ENCODE measurements around the gene SLC25A48. TPM values are rescaled to one million over a fixed set of nuclear protein-coding genes. Genes with fewer than 3 reads are reported as not detected.
"Not testable (repeated sequence)": the region's sequence is repeated elsewhere in the genome, so short reads cannot be mapped to it uniquely, and the experiment has no call there.

SLC25A48 gene
- total RNA-seq, 1 donor from 2014 or later, result 0.52 TPM

DNA sequence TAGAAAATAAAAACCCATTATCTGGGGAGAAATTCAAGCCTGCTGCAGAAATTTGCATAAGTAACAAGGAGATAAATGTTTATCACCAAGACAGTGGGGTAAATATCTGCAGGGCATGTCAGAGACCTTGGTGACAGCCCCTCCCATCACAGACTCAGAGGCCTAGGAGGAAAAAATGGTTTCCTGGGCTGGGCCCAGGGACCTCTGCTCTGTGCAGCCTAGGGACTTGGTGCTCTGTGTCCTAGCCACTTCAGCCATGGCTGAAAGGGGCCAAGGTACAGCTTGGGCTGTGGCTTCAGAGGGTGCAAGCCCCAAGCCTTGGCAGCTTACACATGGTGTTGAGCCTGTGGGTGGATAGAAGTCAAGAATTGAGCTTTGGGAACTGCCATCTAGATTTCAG is 3.9 kb downstream of the SLC25A48 start:
- not testable (repeated sequence) for H3K9ac ChIP-seq (ENCODE audit: low read depth in 1 of 3, low read length in 3 of 3); H3K27ac ChIP-seq (ENCODE audit: low read depth, low read length); H3K9me3 ChIP-seq (ENCODE audit: control insufficient read depth in 3 of 3, low read length in 3 of 3); H3K4me3 ChIP-seq (ENCODE audit: low read length in 3 of 3); H3K36me3 ChIP-seq (ENCODE audit: control insufficient read depth in 3 of 3, insufficient read depth in 3 of 3, low read length in 3 of 3)
- peaks cover 6 to 16% (median 15%) of the 10 kb centered on the region in 3 donors for H3K4me1 ChIP-seq (ENCODE audit: control insufficient read depth in 3 of 3, insufficient read depth in 3 of 3, low read length in 3 of 3)
- peaks cover 14 to 24% (median 23%) of the 10 kb centered on the region in 3 donors for H3K27me3 ChIP-seq (ENCODE audit: control insufficient read depth in 3 of 3, insufficient read depth in 3 of 3, low read length in 3 of 3)

DNA sequence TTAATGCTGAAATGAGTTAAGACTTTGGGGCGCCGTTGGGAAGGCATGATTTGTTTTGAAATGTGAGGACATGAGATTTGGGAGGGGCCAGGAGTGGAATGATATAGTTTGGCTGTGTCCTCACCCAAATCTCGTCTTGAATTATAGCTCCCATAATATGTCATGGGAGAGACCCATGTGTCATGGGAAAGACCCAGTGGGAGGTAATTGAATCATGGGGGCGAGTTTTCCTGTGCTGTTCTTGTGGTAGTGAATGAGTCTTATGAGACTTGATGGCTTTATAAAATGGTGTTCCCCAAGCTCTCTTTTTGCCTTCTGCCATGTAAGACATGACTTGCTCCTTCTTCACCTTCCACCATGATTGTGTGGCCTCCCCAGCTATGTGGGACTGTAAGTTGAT is 5.1 kb downstream of the SLC25A48 start:
- no peaks in the 10 kb centered on the region for H3K36me3 ChIP-seq (ENCODE audit: control insufficient read depth in 3 of 3, insufficient read depth in 3 of 3, low read length in 3 of 3)
- H3K4me3 ChIP-seq (ENCODE audit: low read length in 3 of 3), result no peak overlapping the region
- H3K27me3 ChIP-seq (ENCODE audit: control insufficient read depth in 3 of 3, insufficient read depth in 3 of 3, low read length in 3 of 3), result peaks cover 14 to 16% (median 14%) of the 10 kb centered on the region in 3 donors
- no peaks in the 10 kb centered on the region for H3K9me3 ChIP-seq (ENCODE audit: control insufficient read depth in 3 of 3, low read length in 3 of 3)
- no peak overlapping the region for H3K9ac ChIP-seq (ENCODE audit: low read depth in 1 of 3, low read length in 3 of 3)
- H3K27ac ChIP-seq (ENCODE audit: low read depth, low read length), result no peak overlapping the region
- peaks cover 6 to 14% (median 8%) of the 10 kb centered on the region in 3 donors for H3K4me1 ChIP-seq (ENCODE audit: control insufficient read depth in 3 of 3, insufficient read depth in 3 of 3, low read length in 3 of 3)

- no peaks in the 10 kb centered on the region for H3K36me3 ChIP-seq (ENCODE audit: control insufficient read depth in 3 of 3, insufficient read depth in 3 of 3, low read length in 3 of 3)
- H3K9ac ChIP-seq (ENCODE audit: low read depth in 1 of 3, low read length in 3 of 3), result no peak overlapping the region
- peaks cover 0 to 6% (median 0%) of the 10 kb centered on the region in 3 donors for H3K4me1 ChIP-seq (ENCODE audit: control insufficient read depth in 3 of 3, insufficient read depth in 3 of 3, low read length in 3 of 3)
- no peak overlapping the region for H3K4me3 ChIP-seq (ENCODE audit: low read length in 3 of 3)
- no peak overlapping the region for H3K27ac ChIP-seq (ENCODE audit: low read depth, low read length)
- H3K9me3 ChIP-seq (ENCODE audit: control insufficient read depth in 3 of 3, low read length in 3 of 3), result no peaks in the 10 kb centered on the region
- H3K27me3 ChIP-seq (ENCODE audit: control insufficient read depth in 3 of 3, insufficient read depth in 3 of 3, low read length in 3 of 3), result peaks cover 5 to 7% (median 6%) of the 10 kb centered on the region in 3 donors
Measured at GRCh38 chr5:135840959-135841358, 6.5 kb downstream of the SLC25A48 start.

DNA sequence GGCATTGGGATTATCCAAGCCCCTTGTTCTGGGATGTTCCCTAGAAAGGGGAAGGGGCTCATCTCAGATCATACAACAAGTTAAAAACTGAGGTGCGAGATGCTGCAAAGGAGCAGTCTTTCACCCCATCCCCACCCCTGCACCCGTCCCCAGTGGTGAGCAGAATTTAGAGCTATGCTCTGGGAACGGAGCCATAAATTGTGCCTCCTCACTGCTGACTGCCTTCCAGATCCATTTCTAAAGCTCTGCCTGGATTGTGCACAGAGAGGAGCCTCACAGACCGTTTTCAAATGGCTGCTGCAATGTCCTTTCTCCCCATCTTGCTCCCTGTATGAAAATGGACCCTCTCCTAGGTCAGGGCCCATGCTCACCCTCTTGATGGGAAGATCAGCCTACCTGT is 8.3 kb downstream of the SLC25A48 start:
- no peak overlapping the region for H3K9ac ChIP-seq (ENCODE audit: low read depth in 1 of 3, low read length in 3 of 3)
- no peaks in the 10 kb centered on the region for H3K36me3 ChIP-seq (ENCODE audit: control insufficient read depth in 3 of 3, insufficient read depth in 3 of 3, low read length in 3 of 3)
- no peaks in the 10 kb centered on the region for H3K9me3 ChIP-seq (ENCODE audit: control insufficient read depth in 3 of 3, low read length in 3 of 3)
- H3K27ac ChIP-seq (ENCODE audit: low read depth, low read length), result no peak overlapping the region
- peaks cover 3 to 6% (median 4%) of the 10 kb centered on the region in 3 donors for H3K27me3 ChIP-seq (ENCODE audit: control insufficient read depth in 3 of 3, insufficient read depth in 3 of 3, low read length in 3 of 3)
- no peak overlapping the region for H3K4me3 ChIP-seq (ENCODE audit: low read length in 3 of 3)
- peaks cover 0 to 6% (median 0%) of the 10 kb centered on the region in 3 donors for H3K4me1 ChIP-seq (ENCODE audit: control insufficient read depth in 3 of 3, insufficient read depth in 3 of 3, low read length in 3 of 3)

- no peak overlapping the region for H3K4me3 ChIP-seq (ENCODE audit: low read length in 3 of 3)
- no peaks in the 10 kb centered on the region for H3K9me3 ChIP-seq (ENCODE audit: control insufficient read depth in 3 of 3, low read length in 3 of 3)
- peaks cover 0 to 6% (median 0%) of the 10 kb centered on the region in 3 donors for H3K4me1 ChIP-seq (ENCODE audit: control insufficient read depth in 3 of 3, insufficient read depth in 3 of 3, low read length in 3 of 3)
- H3K9ac ChIP-seq (ENCODE audit: low read depth in 1 of 3, low read length in 3 of 3), result no peak overlapping the region
- H3K36me3 ChIP-seq (ENCODE audit: control insufficient read depth in 3 of 3, insufficient read depth in 3 of 3, low read length in 3 of 3), result no peaks in the 10 kb centered on the region
- H3K27me3 ChIP-seq (ENCODE audit: control insufficient read depth in 3 of 3, insufficient read depth in 3 of 3, low read length in 3 of 3), result peaks cover 3 to 6% (median 4%) of the 10 kb centered on the region in 3 donors
- no peak overlapping the region for H3K27ac ChIP-seq (ENCODE audit: low read depth, low read length)
Measured at GRCh38 chr5:135843571-135844337, 9.3 kb downstream of the SLC25A48 start.

- H3K9ac ChIP-seq (ENCODE audit: low read depth in 1 of 3, low read length in 3 of 3), result no peak overlapping the region
- H3K36me3 ChIP-seq (ENCODE audit: control insufficient read depth in 3 of 3, insufficient read depth in 3 of 3, low read length in 3 of 3), result no peaks in the 10 kb centered on the region
- H3K9me3 ChIP-seq (ENCODE audit: control insufficient read depth in 3 of 3, low read length in 3 of 3), result no peaks in the 10 kb centered on the region
- H3K27me3 ChIP-seq (ENCODE audit: control insufficient read depth in 3 of 3, insufficient read depth in 3 of 3, low read length in 3 of 3), result peaks cover 3 to 6% (median 4%) of the 10 kb centered on the region in 3 donors
- H3K4me1 ChIP-seq (ENCODE audit: control insufficient read depth in 3 of 3, insufficient read depth in 3 of 3, low read length in 3 of 3), result peaks cover 0 to 6% (median 0%) of the 10 kb centered on the region in 3 donors
- no peak overlapping the region for H3K4me3 ChIP-seq (ENCODE audit: low read length in 3 of 3)
- H3K27ac ChIP-seq (ENCODE audit: low read depth, low read length), result no peak overlapping the region
Measured at GRCh38 chr5:135846311-135846710, 11.8 kb downstream of the SLC25A48 start.

DNA sequence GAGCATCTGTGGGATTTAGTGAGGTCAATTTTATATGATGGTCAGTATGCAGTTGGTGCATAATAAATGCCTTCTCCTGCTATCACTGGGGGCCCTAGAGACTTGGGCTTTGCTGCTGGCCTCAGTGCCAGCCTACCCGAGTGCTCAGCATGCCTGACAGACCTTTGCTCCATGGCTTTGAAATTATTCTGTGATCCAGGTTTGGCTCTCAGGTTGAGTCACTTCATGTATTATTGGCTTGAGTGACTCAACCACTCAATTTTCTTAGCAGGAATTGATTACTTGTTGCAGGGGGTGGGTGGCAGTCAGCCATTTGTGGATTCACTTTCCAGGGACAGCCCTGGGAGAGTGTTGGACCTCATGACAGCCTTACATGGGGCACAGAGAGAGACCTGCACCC is 13.5 kb downstream of the SLC25A48 start:
- no peak overlapping the region for H3K9ac ChIP-seq (ENCODE audit: low read depth in 1 of 3, low read length in 3 of 3)
- no peaks in the 10 kb centered on the region for H3K9me3 ChIP-seq (ENCODE audit: control insufficient read depth in 3 of 3, low read length in 3 of 3)
- H3K27me3 ChIP-seq (ENCODE audit: control insufficient read depth in 3 of 3, insufficient read depth in 3 of 3, low read length in 3 of 3), result peaks cover 0 to 5% (median 0%) of the 10 kb centered on the region in 3 donors
- no peaks in the 10 kb centered on the region for H3K36me3 ChIP-seq (ENCODE audit: control insufficient read depth in 3 of 3, insufficient read depth in 3 of 3, low read length in 3 of 3)
- H3K4me3 ChIP-seq (ENCODE audit: low read length in 3 of 3), result no peak overlapping the region
- no peak overlapping the region for H3K27ac ChIP-seq (ENCODE audit: low read depth, low read length)
- peaks cover 0 to 6% (median 0%) of the 10 kb centered on the region in 3 donors for H3K4me1 ChIP-seq (ENCODE audit: control insufficient read depth in 3 of 3, insufficient read depth in 3 of 3, low read length in 3 of 3)

DNA sequence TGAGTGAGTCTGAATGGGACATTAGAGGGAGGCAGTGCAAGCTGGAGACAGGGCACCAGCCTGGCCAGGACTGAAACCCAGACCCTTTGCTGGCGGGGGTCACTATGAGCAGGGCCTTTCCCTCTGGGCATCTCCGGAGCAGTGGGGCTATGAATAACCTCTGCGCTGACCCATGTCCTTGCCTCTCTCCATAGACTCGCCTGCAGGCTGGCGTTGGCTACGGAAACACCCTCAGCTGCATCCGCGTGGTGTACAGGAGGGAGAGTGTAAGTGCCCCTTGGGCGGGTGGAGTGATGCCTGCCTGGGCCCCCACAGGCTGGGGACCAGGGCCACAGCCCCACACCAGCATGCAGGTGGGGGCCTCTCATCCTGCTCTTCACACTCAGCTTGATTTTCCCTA is 15.8 kb downstream of the SLC25A48 start:
- Histone ChIP-seq H3K4me3 (ENCODE audit: low read length in 3 of 3) (no peak overlapping the region), H3K27ac (ENCODE audit: low read depth, low read length) (no peak overlapping the region), H3K4me1 (ENCODE audit: control insufficient read depth in 3 of 3, insufficient read depth in 3 of 3, low read length in 3 of 3) (no peaks in the 10 kb centered on the region), H3K9me3 (ENCODE audit: control insufficient read depth in 3 of 3, low read length in 3 of 3) (no peaks in the 10 kb centered on the region), H3K36me3 (ENCODE audit: control insufficient read depth in 3 of 3, insufficient read depth in 3 of 3, low read length in 3 of 3) (no peaks in the 10 kb centered on the region), H3K9ac (ENCODE audit: low read depth in 1 of 3, low read length in 3 of 3) (no peak overlapping the region), H3K27me3 (ENCODE audit: control insufficient read depth in 3 of 3, insufficient read depth in 3 of 3, low read length in 3 of 3) (peaks cover 0 to 3% (median 0%) of the 10 kb centered on the region in 3 donors)

DNA sequence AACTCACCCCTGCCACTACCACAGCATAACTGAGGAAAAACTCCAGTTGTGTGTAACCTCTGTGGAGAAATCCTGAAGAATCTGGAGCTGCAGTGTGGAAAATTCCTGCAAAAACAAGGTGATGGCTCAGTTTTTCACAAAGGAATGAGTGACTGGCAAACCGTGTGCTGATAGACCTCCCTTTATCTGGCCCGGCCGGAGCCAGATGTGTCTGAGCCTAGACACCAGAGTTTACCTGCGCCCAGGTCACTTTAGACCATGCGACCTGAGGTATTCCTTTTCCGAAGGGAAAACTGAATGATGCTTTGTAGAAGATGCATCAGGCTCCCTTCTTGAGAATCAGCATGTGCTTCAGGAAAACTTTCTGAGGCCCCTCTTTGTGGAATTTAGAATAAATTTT is 16.2 kb downstream of the SLC25A48 start:
- no peak overlapping the region for H3K9ac ChIP-seq (ENCODE audit: low read depth in 1 of 3, low read length in 3 of 3)
- H3K4me3 ChIP-seq (ENCODE audit: low read length in 3 of 3), result no peak overlapping the region
- H3K4me1 ChIP-seq (ENCODE audit: control insufficient read depth in 3 of 3, insufficient read depth in 3 of 3, low read length in 3 of 3), result no peaks in the 10 kb centered on the region
- no peaks in the 10 kb centered on the region for H3K9me3 ChIP-seq (ENCODE audit: control insufficient read depth in 3 of 3, low read length in 3 of 3)
- H3K27me3 ChIP-seq (ENCODE audit: control insufficient read depth in 3 of 3, insufficient read depth in 3 of 3, low read length in 3 of 3), result peaks cover 0 to 3% (median 0%) of the 10 kb centered on the region in 3 donors
- no peak overlapping the region for H3K27ac ChIP-seq (ENCODE audit: low read depth, low read length)
- no peaks in the 10 kb centered on the region for H3K36me3 ChIP-seq (ENCODE audit: control insufficient read depth in 3 of 3, insufficient read depth in 3 of 3, low read length in 3 of 3)

GRCh38 chr5:135851186-135851914 is 16.9 kb downstream of the SLC25A48 start:
- H3K9ac ChIP-seq (ENCODE audit: low read depth in 1 of 3, low read length in 3 of 3), result peak overlapping the region in 1 of 3 donors; percentile 40

More at GRCh38 chr5:135851186-135851914, 16.9 kb downstream of the SLC25A48 start:
- Histone ChIP-seq H3K9me3 (ENCODE audit: control insufficient read depth in 3 of 3, low read length in 3 of 3) (no peaks in the 10 kb centered on the region), H3K27ac (ENCODE audit: low read depth, low read length) (no peak overlapping the region), H3K4me3 (ENCODE audit: low read length in 3 of 3) (no peak overlapping the region), H3K4me1 (ENCODE audit: control insufficient read depth in 3 of 3, insufficient read depth in 3 of 3, low read length in 3 of 3) (no peaks in the 10 kb centered on the region), H3K27me3 (ENCODE audit: control insufficient read depth in 3 of 3, insufficient read depth in 3 of 3, low read length in 3 of 3) (peaks cover 0 to 3% (median 0%) of the 10 kb centered on the region in 3 donors), H3K36me3 (ENCODE audit: control insufficient read depth in 3 of 3, insufficient read depth in 3 of 3, low read length in 3 of 3) (no peaks in the 10 kb centered on the region)

All from skeletal muscle tissue (tissue), 4 donors.